Left forelimb (tissue), 1 donor: ENCODE results near the gene TMBIM4.
"Not testable (repeated sequence)": the region's sequence is repeated elsewhere in the genome, so short reads cannot be mapped to it uniquely, and the experiment has no call there.

Source experiments
- DNase-seq: peaks from one replicate; pipeline ENCODE4 v3.0.0-alpha.2; 2018; ENCODE audit warnings: low spot score

TMBIM4 gene, protein sequence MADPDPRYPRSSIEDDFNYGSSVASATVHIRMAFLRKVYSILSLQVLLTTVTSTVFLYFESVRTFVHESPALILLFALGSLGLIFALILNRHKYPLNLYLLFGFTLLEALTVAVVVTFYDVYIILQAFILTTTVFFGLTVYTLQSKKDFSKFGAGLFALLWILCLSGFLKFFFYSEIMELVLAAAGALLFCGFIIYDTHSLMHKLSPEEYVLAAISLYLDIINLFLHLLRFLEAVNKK

DNA sequence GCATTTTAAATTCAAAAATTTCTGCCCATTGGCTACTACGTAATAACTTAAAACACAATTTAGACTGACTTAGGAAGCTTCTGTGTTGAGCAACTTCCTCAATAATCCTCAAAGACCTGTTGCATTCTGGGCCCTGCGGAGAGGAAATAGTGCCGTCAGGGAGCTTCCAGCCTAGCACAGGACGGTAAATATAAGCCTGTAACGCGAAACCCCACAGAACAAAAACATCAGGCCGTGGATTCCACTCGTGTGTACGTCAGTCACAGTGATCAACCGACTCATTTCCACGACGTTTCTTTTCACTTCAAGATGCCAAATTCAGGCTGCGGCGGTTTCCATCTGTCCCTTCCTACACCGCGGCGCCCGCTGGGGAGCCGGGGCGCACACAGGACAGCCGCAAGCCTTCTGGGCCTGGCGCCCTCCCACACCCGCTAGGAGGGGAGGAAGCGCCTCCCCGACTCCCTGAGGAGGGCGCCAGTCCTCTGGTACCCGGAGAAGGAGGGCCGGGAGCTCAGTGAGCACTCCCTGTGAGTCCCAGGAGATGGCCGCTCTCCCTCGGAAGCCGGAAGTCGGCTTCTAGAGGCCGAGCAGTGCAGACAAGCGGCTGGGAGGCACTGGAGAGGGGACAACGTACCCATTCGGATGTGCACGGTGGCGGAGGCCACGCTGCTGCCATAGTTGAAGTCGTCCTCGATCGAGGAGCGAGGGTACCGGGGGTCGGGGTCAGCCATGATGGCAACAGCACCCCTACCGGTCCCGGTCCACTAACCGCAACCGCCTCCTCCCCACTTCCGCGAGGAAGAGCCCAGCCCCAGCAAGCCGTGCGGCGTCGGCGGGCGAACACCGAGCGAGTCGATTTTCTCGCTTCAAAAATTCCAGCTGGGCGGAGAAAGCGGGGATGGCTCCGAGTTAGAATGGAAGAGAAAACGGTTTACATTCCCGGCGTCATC lies at the start of gene TMBIM4:
TMBIM4 (minus strand) TSS at position 776 of the 950 bp plus-strand sequence; CDS start at position 731, 45 bp downstream.
- DNase-seq = peak; percentile 96

DNA sequence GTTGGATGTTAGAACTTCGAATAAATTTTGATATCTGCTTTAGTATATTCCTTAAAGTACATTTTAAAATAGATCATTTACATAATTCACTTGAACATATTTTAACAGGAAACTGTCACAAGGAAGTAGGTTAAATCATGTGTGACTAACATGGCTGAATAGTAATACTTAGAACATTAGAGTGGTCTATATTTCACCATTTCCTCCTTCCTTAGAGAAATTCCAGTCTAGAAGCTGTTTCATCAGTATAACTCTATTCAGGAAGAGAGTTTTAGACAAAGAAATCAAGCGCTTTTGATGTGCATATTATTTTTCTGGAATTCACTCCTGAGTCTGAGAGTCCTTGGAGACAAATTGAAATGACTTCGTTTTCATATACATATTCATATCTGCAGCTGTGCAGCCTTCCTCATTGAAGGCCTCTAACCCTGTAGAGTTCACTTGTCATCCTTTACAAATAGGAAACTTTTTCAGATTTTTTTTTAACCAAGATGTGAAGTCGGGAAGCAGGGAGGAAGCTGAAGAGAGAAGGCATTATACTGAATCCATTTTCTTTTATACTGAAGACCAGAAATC lies 47.6 kb upstream of the TMBIM4 start:
- no peak for DNase-seq

DNA sequence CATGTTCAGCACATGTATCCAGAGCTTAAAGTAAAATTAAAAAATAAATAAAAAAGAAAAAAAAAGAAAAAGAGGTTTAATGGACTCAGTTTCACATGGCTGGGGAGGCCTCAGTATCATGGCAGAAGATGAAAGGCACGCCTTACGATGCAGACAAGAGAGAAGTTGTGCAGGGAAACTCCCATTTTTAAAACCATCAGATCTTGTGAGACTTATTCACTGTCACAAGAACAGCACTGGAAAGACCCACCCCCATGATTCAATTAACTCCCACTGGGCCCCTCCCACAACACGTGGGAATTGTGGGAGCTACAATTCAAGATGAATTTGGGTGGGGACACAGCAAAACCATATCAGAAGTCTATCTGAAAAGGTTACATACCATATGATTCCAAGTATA lies 43.2 kb upstream of the TMBIM4 start:
- not testable (repeated sequence) for DNase-seq

DNA sequence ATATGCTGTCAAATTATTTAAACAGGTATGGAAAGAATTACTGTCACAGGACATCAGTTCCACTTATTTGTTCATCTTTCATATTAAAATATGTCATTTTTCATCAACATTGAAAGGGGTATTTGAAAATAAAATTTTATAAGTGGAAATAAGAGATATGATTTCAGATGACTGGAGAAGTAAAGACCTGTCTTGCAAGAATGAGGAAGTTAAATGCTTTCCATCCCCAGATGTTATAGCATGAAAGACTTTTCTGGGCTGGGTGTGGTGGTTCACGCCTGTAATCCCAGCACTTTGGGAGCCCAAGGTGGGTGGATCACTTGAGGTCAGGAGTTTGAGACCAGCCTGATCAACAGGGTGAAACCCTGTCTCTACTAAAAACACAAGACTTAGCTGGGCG lies 41.8 kb upstream of the TMBIM4 start:
- not testable (repeated sequence) for DNase-seq

DNA sequence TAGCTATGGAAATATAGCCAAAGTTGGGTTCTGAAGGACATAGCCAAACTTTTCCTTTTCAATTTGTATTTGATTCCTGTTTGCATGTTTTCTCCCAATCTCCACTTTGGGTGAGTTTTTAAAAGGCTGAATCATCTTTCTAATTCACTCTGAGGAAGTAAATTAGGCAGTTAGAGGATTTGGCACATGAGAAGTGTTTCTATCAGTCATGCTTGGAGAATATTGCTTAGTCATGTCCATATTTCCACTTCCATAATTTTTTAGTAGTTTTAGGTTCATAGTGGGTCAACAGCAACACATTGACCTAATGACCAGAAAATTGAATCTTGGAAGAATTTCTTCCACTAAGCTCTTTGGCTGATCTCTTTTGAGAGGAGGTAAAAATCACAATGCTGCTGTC lies 41.0 kb upstream of the TMBIM4 start:
- no peak for DNase-seq

DNA sequence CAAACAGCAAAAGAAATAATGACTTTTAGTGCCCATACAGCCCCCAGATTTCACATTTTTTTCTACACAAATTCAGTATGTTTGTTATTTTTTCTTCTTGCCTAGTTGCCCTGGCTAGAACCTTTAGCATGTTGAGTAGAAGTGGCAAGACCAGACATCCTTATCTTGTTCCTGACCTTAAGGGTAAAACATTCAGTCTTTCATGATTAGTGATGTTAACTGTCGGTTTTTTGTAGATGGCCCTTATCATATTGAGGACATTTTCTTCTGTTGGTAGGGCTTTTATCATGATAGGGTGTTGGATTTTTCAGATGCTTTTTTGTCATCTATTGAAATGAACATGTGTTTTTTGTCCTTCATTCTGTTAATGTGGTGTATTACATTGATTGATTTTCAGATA lies 36.3 kb upstream of the TMBIM4 start:
- DNase-seq = no peak

DNA sequence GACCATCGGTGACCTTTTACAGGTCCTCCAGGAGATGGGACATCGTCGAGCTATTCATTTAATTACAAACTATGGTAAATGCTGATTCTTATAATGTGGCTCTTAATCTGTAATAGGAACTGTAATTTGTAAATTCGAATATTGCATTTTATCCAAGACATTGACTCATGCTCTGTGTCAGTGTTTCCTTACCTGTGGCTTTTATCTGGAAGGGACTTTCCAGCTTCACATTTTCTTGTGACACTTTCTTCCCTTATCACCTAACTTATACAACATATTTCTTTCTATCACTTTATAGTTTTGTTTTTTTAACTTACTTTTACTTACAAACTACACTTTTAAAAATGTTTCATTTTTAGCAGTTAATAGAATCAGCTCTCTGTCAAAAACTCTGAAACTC lies 34.0 kb upstream of the TMBIM4 start:
- DNase-seq = no peak

DNA sequence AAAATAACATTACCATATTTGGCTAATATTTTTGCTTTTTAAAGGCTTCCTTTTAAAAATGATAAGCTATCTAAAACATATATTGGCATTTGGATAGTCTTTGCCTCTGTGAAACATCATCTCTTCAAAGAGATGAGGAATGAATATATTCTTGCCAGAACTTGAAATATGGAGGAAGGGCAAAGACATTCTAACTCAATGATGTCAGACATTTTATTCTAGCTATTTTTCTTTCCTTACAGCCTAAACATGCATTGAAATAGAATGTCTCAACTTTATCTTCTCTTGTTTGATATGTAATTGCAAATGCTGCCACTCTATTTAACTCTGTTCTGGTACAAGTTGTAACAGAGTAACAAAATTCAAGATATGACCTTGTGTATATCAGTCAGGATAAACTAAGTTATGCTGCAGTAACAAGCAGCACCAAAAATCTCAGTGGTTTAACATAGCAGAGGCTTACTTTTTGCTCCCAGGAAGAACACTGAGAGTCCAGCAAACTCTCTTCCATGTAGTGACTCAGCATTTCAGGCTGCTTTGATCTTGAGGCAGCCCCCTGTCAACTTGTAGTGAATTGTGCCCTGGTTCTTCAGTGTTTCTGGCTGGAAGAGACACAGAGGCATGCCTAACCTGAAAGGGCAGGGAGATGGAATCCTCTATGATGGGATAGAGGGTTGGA lies 30.2 kb upstream of the TMBIM4 start:
- no peak for DNase-seq

DNA sequence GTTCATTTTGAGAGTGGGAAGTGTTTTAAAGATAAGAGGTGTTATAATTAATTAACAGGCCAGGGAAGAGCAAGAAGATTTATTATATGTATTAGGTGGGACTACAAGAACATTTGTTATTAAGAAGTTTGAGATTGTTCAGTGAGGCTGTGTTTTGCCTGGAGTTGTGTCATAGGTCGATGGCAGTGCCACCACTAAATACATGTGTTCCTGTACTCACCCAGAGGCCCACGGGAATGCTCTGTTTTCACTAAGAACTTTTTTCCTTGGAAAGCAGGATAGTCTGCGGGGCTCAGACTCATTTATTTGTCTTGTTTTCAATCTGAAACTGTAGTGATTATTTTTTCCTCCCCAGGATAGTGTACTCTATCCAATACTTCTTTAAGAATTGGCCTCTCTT lies 29.3 kb upstream of the TMBIM4 start:
- DNase-seq = no peak

DNA sequence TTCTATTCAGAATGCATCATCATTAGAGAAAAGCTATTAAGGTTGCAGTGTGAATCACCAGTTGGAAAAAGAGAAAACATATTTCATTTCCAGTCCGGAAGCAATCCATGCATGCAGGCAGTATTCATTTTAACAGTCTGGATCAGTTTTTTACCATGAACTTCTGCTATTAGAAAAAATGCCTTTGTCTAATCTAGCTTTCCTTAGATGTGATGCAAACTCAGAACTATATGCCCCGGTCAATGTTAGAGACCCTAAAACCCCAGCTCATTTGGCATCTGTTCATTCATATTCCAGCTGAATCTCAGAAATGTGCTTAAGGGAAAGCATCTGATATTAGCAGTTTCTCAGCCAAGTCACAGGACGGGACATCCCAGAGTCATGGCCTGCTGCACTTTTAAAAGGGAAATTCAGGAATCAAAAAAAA lies 27.7 kb upstream of the TMBIM4 start:
- DNase-seq = no peak

DNA sequence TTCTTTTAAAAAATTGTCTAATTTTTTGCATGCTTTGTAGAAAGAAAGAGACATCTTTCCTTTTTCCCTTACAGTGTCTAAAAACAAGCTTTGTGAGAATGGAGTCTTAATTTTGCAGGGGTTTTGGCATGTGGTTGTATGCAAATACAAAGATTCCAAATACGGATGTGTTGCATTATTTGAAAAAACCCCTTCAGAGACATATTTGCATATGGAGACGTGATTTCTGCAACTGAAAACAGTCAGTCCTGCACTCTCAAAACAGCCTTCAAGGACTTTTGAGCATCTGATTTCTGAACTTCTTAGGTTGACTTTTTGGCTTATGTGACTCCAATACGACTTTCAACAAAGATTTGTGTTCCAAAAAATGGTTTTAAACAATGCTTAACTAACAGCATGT lies 27.0 kb upstream of the TMBIM4 start:
- no peak for DNase-seq

DNA sequence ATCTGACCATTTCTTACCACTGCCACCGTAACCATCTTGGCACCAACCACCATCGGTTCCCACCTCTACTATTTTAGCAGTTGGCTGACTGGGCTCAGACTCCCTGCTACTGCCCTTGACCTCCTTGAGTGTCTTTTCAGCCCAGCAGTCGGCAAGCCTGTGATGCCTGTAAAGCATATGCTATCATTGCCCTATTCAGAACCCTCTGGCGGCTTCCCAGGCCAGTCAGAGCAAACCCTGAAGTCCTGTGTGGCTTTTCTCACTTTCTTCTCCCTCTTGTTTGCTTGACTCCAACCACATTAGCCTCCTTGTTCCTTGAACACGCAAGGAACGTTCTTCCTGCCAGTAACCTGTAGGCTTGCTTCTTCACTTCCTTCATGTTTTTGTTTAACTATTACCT lies 25.4 kb upstream of the TMBIM4 start:
- DNase-seq = no peak

DNA sequence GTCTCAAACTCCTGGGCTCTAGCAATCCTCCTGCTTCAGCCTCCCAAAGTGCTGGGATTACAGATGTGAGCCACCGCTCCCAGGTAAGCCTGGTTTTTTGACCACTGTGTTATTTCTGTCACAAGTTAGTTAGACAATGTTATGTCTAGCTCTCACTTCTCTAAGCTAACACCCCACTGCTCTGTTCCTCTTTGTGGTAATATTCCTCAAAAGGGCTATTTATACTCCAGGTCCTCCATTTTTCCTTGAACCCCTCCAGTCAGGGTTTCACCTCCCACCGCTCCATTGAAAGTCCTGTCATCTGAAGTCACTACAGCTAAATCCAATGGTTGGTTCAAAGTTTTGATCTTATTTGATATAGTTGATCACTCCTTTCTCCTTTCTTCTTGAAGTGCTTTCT lies 24.3 kb upstream of the TMBIM4 start:
- no peak for DNase-seq

DNA sequence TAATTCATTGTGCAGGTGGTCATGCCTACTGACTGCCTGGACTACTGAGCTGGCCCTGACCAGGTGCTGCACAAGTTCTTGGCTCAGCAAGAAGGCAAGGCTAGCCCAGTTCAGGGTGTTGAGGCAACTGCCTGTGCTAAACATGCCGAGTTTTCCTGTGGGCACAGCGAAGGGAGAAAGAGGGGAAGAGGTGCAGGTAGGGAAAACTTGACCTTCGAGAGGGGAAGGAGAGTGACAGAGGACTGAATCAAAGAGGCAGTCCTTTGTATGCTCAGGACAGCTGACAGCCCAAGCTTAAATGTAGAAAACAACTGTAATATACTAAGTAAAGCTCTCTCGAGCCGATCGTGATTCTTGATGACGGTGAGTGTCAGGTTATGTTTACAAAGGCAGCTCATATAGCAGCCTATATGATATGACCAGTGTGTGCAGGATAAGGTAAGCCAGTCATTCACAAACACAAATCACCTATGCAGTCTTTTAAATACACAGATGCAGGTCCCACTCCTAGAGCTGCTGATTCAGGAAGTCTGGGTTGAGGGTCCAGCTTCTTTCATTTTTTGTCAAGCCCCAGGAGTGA lies 21.8 kb upstream of the TMBIM4 start:
- no peak for DNase-seq

DNA sequence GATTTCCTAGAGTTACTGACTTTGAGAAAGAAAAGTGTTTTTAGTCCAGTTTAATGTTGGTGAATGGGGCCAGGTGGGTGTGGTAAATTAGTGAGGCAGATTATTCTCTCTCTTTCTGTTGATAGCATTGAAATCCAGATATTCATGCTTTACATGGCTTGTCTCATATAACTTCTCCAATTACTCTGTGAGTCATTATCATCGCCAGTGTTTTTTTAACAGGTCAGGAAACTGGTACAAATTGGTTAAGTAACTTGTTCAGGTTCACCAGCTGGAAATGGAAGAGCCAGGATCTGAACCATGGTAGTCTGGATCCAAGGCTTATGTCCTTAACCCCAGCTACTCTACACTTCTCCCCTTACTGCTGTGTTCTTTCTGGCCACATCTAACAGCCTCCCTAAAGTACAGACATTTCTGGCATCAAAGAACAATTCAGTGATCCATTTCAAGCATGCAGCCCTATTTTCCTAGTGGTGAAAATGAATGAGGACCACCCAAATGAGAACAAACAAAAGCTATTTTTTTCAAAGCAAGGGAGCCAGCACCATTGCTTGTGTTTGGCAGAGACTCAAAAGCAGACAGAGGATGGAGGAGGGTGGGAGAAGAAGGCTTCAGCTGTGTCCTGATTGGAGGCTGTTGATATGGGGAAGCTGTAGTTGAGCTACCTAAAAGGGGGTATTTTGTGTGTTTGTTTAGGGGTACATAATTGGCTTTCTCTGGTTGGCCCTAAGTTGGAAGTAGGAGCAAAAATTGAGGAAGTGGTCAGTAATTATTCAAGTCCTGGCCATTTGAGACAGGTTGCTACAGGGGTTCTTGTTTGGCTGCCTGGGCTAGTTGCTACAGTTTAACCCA lies 20.9 kb upstream of the TMBIM4 start:
- no peak for DNase-seq

DNA sequence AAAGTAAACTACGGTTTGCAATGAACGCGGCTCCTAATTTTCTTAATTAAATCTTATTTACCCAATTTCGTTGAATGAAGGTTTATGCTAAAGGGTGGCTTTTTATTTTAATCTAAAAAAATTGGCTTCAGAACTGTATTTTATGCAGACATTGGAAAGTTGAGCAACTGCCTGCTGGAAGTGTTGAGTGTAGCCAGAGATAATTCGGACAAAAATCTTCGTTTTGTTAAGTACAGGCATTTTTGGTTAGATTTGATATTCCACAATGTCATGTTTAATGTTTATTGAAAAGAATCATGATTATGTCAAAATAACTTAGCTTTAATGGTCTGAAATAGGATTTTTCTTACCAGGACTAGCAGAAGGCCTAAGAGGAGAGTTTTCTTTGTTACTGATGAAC lies 20.1 kb upstream of the TMBIM4 start:
- no peak for DNase-seq

DNA sequence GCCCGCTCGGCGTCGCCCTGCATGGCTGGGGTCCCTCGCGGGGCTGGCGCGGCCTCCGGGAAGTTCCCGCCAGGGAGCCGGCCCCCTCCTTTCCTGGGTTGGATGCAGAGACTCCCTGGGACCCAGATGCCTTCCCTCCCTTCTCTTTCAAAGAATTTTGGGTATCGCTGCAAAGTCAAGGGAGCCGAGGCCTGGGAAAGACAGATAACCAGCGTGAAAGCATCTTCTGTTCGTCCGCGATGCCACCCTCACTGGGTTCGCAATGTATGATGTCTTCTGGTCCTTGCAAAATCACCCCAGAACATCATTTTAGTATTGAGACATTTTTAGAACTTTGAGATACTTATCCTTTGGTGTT lies 19.7 kb upstream of the TMBIM4 start:
- DNase-seq = no peak

DNA sequence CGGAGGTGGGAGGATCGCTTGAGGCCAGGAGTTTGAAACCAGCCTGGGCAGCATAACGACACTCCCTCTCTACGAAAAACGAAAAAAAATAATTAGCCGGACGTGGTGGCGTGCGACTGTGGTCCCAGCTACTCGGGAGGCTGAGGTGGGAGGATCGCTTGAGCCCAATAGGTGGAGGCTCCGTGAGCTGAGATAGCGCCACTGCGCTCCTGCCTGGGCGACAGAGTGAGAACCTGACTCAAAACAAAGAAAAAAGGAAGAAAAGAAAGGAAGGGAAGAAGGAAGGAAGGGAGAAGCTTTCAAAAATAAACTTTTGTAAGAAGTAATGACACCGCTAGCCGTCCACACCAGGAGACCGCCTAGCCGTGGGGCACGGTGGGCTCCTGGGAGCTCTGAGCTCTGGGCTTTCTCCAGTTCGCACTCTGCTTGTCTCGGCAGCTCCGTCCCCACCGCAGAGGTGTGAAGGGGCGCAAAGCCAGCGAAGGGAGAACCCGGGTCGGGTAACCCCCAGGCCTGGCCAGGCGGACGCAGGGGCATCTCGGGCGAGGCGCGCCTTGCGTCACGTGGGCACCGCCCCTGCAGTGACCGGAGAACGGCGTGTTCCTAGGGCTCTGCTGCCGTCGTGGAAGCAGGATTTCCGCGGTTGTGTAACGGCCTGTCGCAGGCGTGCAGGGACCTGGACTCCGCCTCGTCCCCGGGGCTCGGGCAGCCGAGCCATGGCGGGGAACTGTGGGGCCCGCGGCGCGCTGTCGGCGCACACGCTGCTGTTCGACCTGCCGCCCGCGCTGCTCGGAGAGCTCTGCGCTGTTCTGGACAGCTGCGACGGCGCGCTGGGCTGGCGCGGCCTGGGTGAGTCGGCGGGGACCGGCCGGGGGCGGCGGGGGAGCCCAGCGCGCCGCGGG lies 19.0 kb upstream of the TMBIM4 start, which contains the start of gene IRAK3:
IRAK3 (plus strand) TSS at position 631 of the 902 bp plus-strand sequence; CDS start at position 717, 86 bp downstream.
- DNase-seq = peak; percentile 74

DNA sequence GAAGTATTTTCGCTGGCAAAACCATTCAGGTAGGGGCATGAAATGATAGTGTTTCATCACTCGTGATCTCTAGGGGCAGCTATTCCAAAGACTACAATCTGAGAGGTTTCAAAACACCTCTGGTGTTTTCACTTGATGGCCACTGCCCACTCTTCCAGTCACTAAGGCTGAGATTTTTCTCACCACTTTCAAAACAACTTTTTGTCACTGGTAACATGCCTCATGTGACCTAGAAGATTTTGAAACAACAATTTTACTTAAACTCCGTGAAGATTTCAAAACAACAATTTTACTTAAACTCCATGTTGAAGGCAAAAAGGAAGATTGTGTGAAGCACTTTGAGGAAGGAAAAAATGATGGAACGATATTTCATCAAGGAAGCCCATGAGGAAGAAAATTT lies 18.0 kb upstream of the TMBIM4 start:
- no peak for DNase-seq

DNA sequence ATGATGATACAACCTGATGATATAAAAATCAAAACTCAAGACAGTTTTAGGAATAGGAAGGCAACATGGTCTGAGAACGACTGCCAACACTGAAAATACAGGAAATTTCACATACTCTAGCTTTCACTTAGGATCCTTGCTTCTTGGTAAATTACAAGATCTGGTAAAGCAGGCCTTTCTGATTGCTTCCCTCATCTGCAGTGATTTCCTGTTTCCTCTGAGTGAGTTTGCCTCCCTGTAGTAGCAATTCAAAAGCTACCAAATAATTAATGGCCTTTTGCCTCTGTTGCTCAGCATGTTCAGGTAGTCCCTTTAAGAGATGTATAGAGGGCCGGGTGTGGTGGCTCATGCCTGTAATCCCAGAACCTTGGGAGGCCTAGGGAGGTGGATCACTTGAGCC lies 17.2 kb upstream of the TMBIM4 start:
- no peak for DNase-seq
